ENCODE data around the gene SETSIP.
"Not testable (repeated sequence)": the region's sequence is repeated elsewhere in the genome, so short reads cannot be mapped to it uniquely, and the experiment has no call there.

SETSIP gene

DNA sequence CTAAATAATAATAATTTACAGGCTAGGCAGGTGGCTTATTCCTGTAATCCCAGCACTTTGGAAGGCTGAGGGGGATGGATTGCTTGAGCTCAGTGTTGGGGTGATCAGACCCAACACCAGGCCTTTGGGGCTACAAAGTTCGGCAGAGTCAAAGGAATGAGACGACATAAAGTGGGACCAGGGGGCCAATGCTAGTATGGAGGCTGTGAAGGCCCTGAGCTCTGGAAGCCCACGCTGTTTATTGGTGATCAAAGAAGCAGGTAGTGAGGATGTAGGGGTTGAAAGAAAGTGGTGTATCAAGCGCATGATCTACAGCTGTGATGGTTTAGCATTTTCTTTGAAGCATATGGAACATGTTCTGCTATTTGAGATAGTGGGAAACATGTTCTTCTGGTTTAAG is 10.5 kb upstream of the SETSIP start:
- no peak for DNase-seq
- Histone ChIP-seq H3K4me3 (no peak overlapping the region), H3K27ac (no peak overlapping the region), H3K27me3 (no peaks in the 10 kb centered on the region), H3K9me3 (peaks cover 0 to 21% (median 17%) of the 10 kb centered on the region in 3 donors), H3K36me3 (peaks cover 0 to 8% (median 0%) of the 10 kb centered on the region in 3 donors), H3K4me1 (peaks cover 0 to 9% (median 5%) of the 10 kb centered on the region in 4 donors)
- intact Hi-C loops (cut with DNase I; ENCODE audit: low total_unique reads), result no loop called here
- TF ChIP-seq, protein P1, sequence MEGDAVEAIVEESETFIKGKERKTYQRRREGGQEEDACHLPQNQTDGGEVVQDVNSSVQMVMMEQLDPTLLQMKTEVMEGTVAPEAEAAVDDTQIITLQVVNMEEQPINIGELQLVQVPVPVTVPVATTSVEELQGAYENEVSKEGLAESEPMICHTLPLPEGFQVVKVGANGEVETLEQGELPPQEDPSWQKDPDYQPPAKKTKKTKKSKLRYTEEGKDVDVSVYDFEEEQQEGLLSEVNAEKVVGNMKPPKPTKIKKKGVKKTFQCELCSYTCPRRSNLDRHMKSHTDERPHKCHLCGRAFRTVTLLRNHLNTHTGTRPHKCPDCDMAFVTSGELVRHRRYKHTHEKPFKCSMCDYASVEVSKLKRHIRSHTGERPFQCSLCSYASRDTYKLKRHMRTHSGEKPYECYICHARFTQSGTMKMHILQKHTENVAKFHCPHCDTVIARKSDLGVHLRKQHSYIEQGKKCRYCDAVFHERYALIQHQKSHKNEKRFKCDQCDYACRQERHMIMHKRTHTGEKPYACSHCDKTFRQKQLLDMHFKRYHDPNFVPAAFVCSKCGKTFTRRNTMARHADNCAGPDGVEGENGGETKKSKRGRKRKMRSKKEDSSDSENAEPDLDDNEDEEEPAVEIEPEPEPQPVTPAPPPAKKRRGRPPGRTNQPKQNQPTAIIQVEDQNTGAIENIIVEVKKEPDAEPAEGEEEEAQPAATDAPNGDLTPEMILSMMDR (IDR thresholded peaks at IDR 0.05), result no peak

DNA sequence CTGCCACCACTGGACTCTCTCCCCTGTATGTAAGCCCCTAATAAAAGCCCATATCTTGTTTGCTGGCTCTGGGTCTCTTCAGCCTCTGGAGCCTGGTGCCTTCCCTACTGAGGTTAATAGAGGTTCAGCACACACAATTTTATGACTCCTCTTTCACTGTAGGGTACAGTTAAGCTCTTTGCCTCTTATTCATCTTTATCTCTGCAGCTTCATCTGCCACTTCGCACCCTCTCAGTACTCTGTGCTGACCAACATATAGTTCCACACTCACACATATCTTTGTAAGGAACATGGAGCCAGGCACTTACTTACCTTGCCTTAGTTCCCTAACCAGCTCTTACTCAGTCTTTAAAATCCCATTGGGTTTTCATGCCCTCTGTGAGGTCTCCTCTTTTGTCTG is 9.4 kb upstream of the SETSIP start:
- DNase-seq, result no peak
- no peak overlapping the region for H3K27ac ChIP-seq
- intact Hi-C loops (cut with DNase I; ENCODE audit: low total_unique reads), result no loop called here
- no peaks in the 10 kb centered on the region for H3K27me3 ChIP-seq
- H3K36me3 ChIP-seq, result peaks cover 0 to 8% (median 0%) of the 10 kb centered on the region in 3 donors
- peaks cover 0 to 12% (median 5%) of the 10 kb centered on the region in 4 donors for H3K4me1 ChIP-seq
- TF ChIP-seq, protein P1 (IDR thresholded peaks at IDR 0.05), result no peak
- peaks cover 0 to 21% (median 17%) of the 10 kb centered on the region in 3 donors for H3K9me3 ChIP-seq
- H3K4me3 ChIP-seq, result no peak overlapping the region

DNA sequence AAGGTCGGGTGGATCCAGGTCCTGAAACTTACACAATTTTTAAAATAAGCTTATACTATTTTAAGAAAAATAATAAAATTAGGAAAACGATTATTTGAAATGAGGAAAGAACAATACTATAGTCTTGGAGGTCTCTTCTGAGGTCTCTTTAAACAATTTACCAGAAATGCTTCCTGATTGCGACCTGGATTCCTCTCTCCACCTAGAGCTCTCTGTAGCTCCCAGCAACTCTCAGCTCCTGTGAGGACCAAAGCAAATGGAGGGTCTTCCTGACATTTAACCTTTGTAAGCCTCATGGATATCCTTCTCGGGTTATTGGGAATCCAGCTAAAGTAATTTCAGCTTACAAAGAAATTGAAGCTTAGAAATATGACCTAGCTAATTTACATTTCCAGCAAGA is 5.8 kb upstream of the SETSIP start:
- no peak for DNase-seq
- intact Hi-C loops (cut with DNase I; ENCODE audit: low total_unique reads), result no loop called here
- Histone ChIP-seq H3K27ac (peak overlapping the region; percentile 76 to 88), H3K4me1 (peaks cover 0 to 12% (median 5%) of the 10 kb centered on the region in 4 donors), H3K27me3 (no peaks in the 10 kb centered on the region), H3K9me3 (peaks cover 0 to 13% (median 9%) of the 10 kb centered on the region in 3 donors), H3K36me3 (peaks cover 0 to 8% (median 0%) of the 10 kb centered on the region in 3 donors), H3K4me3 (peak overlapping the region; percentile 79 to 96)
- TF ChIP-seq, protein P1 (IDR thresholded peaks at IDR 0.05), result no peak

DNA sequence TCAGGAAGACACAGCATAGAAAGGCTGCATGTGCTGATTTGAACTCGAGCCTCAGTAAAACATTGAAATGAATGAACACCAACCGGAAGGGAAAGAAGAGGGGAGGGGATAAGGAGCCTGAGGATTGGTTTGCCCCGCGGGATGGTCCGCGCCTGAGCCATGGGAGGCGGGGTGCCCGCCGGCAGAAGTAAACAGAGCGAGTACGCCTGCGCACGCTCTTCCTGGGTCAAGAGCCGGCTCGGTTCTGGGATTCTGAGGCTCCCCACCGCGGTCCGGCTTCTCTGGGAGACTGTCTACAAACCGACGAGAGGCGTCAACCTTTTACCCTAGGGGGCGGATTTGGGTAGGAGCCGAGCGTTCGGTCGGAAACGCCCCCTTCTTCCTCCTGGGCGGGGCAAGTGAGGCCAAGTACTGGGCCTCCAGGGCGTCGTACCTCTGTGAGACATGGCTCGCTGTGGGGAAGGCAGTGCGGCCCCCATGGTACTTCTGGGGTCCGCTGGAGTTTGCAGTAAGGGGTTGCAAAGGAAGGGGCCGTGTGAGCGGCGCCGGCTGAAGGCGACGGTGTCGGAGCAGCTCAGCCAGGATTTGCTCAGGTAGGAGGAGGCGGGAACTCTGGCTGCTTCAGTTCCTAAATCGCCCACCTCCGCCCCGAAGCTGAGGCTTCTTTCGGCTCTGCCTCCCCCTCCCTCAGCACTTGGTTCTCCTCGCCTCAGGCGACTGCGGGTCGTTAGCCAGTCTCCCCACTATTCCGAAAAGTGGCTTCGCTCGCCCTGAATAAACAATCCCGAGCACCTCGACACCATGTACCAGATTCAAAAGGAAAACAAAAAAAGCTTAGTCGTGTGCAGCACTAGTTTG is 5.1 kb upstream of the SETSIP start, which contains the start of gene BTBD8:
BTBD8 (plus strand) TSS at position 218 of the 858 bp plus-strand sequence; CDS start at position 445, 227 bp downstream.
- no peaks in the 10 kb centered on the region for H3K27me3 ChIP-seq
- H3K36me3 ChIP-seq, result peaks cover 0 to 3% (median 0%) of the 10 kb centered on the region in 3 donors
- H3K27ac ChIP-seq, result peak within 1 kb of the TSS; percentile 76 to 88
- TF ChIP-seq, protein P1 (IDR thresholded peaks at IDR 0.05), result no peak
- intact Hi-C loops (cut with DNase I; ENCODE audit: low total_unique reads), result no loop called here
- H3K4me3 ChIP-seq, result peak within 1 kb of the TSS; percentile 79 to 96
- peaks cover 0 to 12% (median 5%) of the 10 kb centered on the region in 4 donors for H3K4me1 ChIP-seq
- peak; percentile 87 to 91 for DNase-seq
- H3K9me3 ChIP-seq, result peaks cover 0 to 6% (median 2%) of the 10 kb centered on the region in 3 donors

DNA sequence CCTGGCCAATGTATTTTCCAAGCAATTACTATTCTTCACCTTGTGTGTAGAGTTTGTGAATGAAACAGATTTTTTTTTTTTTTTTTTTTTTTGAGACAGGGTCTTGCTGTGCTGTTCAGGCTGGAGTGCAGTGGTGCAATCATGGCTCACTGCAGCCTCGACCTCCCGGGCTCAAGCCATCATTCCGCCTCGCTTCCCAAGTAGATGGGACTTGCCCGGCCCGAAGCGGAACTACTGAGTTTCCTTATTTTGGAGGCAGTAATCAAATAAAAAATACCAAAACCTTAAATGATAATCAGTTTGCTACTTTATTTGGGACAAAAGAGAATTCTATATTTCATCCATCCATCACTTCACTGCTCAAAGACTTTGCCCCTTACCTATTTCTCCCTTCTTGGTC is 4.2 kb upstream of the SETSIP start:
- no peak for DNase-seq
- Histone ChIP-seq H3K27me3 (no peaks in the 10 kb centered on the region), H3K4me3 (peak overlapping the region; percentile 79 to 96), H3K27ac (peak overlapping the region; percentile 76 to 88), H3K9me3 (no peaks in the 10 kb centered on the region), H3K36me3 (no peaks in the 10 kb centered on the region), H3K4me1 (peaks cover 0 to 12% (median 5%) of the 10 kb centered on the region in 4 donors)
- TF ChIP-seq, protein P1 (IDR thresholded peaks at IDR 0.05), result no peak
- intact Hi-C loops (cut with DNase I; ENCODE audit: low total_unique reads), result no loop called here

DNA sequence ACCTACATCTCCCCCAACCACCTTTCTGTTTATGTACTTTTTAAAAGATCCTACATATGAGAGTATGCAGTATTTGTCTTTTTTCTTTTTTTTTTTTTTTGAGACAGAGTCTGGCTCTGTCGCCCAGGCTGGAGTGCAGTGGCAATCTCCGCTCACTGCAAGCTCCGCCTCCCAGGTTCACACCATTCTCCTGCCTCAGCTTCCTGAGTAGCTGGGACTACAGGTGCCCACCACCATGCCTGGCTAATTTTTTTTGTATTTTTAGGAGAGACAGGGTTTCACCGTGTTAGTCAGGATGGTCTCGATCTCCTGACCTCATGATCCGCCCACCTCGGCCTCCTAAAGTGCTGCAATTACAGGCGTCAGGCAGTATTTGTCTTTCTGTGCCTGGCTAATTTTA is 2.9 kb upstream of the SETSIP start:
- H3K9me3 ChIP-seq; H3K4me3 ChIP-seq; H3K27ac ChIP-seq; H3K36me3 ChIP-seq; H3K27me3 ChIP-seq; DNase-seq; intact Hi-C loops (cut with DNase I; ENCODE audit: low total_unique reads): not testable (repeated sequence)
- peaks cover 0 to 12% (median 5%) of the 10 kb centered on the region in 4 donors for H3K4me1 ChIP-seq

Measured in tibial artery (tissue), 4 donors.